Measurements from ENCODE around the gene ANKRD6.

DNA sequence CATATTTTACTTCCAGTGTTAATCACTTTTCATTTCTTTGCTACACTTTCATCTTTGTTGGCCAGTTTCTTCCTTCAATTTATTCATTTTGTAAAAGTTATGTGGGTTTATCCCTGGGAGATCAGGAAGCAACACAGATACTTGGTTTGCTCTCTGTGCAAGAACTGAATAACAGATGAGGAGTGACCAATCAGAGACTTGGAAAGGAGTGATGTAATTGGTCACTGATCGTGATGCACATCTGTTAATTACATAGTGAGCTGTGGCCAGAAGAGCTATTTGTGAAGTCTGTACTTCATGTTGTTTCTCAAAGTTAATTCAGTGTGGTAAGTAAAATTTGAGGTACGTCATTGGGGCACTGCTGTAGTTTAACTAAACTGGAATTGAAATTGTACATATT lies 21.3 kb downstream of the ANKRD6 start:
- TF ChIP-seq, protein P1, sequence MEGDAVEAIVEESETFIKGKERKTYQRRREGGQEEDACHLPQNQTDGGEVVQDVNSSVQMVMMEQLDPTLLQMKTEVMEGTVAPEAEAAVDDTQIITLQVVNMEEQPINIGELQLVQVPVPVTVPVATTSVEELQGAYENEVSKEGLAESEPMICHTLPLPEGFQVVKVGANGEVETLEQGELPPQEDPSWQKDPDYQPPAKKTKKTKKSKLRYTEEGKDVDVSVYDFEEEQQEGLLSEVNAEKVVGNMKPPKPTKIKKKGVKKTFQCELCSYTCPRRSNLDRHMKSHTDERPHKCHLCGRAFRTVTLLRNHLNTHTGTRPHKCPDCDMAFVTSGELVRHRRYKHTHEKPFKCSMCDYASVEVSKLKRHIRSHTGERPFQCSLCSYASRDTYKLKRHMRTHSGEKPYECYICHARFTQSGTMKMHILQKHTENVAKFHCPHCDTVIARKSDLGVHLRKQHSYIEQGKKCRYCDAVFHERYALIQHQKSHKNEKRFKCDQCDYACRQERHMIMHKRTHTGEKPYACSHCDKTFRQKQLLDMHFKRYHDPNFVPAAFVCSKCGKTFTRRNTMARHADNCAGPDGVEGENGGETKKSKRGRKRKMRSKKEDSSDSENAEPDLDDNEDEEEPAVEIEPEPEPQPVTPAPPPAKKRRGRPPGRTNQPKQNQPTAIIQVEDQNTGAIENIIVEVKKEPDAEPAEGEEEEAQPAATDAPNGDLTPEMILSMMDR (IDR thresholded peaks at IDR 0.05), result no peak
- TF ChIP-seq EZH2 (IDR thresholded peaks at IDR 0.05; ENCODE audit: borderline replicate concordance, insufficient read depth, low read depth, low read length, poor library complexity, severe bottlenecking), result no peak

Data from B cell (primary cell).